GM12891 (cell line): Measurements from ENCODE around the gene FAM163B.

Source experiments
- POLR2A ChIP-seq: IDR thresholded peaks from 2 replicates; pipeline ENCODE4 v1.6.1; 2011; ENCODE audit warnings: low read depth, low read length, control low read depth
- POLR2AphosphoS5 ChIP-seq: IDR thresholded peaks from 2 replicates; pipeline ENCODE4 v1.6.1; 2011; ENCODE audit warnings: low read depth, low read length, control low read depth
- TAF1 ChIP-seq: IDR thresholded peaks from 2 replicates; pipeline ENCODE4 v1.6.1; 2011; ENCODE audit warnings: low read depth, low read length, control low read depth

GRCh38 chr9:133643978-133644760 lies 35.0 kb upstream of the FAM163B start:
- TF ChIP-seq POLR2A (no peak), TAF1 (no peak), POLR2AphosphoS5 (no peak)
